HG02938 (cell line): ENCODE data around the gene PHETA1.
"Not testable (repeated sequence)": the region's sequence is repeated elsewhere in the genome, so short reads cannot be mapped to it uniquely, and the experiment has no call there.

Experiments
- ATAC-seq: cut with Tn5 transposase; IDR thresholded peaks from one replicate; pipeline ENCODE4 v1.9.1; 2021; ENCODE audit warnings: mild to moderate bottlenecking, moderate library complexity; ENCODE audit not compliant: unreplicated experiment

Gene PHETA1

GRCh38 chr12:111405859-111406473 lies 37.1 kb upstream of the PHETA1 start, which contains the start of gene SH2B3:
SH2B3 (plus strand) TSS chr12:111405923; CDS start chr12:111418146, 12,223 bp downstream.
- ATAC-seq = peak; percentile 11

- peak; percentile 49 for ATAC-seq
Observed at GRCh38 chr12:111405149-111405858, 36.4 kb upstream of the PHETA1 start.

- peak; percentile 2 for ATAC-seq
Observed at GRCh38 chr12:111404362-111405148, 35.7 kb upstream of the PHETA1 start.

- ATAC-seq = not testable (repeated sequence)
Observed at GRCh38 chr12:111402490-111402824, 33.6 kb upstream of the PHETA1 start.

GRCh38 chr12:111401167-111401605 lies 32.3 kb upstream of the PHETA1 start:
- no peak for ATAC-seq

- not testable (repeated sequence) for ATAC-seq
Observed at GRCh38 chr12:111399741-111400404, 31.0 kb upstream of the PHETA1 start.

GRCh38 chr12:111398530-111398929 lies 29.6 kb upstream of the PHETA1 start:
- ATAC-seq = no peak

- peak; percentile 58 for ATAC-seq
Observed at GRCh38 chr12:111396726-111397445, 28.0 kb upstream of the PHETA1 start.

- not testable (repeated sequence) for ATAC-seq
Observed at GRCh38 chr12:111396271-111396670, 27.4 kb upstream of the PHETA1 start.

GRCh38 chr12:111395336-111396187 lies 26.7 kb upstream of the PHETA1 start:
- no peak for ATAC-seq

GRCh38 chr12:111394480-111394879 lies 25.6 kb upstream of the PHETA1 start:
- no peak for ATAC-seq

- no peak for ATAC-seq
Observed at GRCh38 chr12:111393700-111394300, 24.9 kb upstream of the PHETA1 start.

- ATAC-seq = no peak
Observed at GRCh38 chr12:111390910-111391309, 22.0 kb upstream of the PHETA1 start.

GRCh38 chr12:111389635-111390034 lies 20.7 kb upstream of the PHETA1 start:
- ATAC-seq = no peak

- ATAC-seq = no peak
Observed at GRCh38 chr12:111387747-111388323, 18.9 kb upstream of the PHETA1 start.

GRCh38 chr12:111386885-111387284 lies 18.0 kb upstream of the PHETA1 start:
- no peak for ATAC-seq

GRCh38 chr12:111384596-111384995 lies 15.7 kb upstream of the PHETA1 start:
- no peak for ATAC-seq

GRCh38 chr12:111379942-111380554 lies 11.2 kb upstream of the PHETA1 start:
- no peak for ATAC-seq
